Measurements from ENCODE around the gene RADIL.

The RADIL gene

DNA sequence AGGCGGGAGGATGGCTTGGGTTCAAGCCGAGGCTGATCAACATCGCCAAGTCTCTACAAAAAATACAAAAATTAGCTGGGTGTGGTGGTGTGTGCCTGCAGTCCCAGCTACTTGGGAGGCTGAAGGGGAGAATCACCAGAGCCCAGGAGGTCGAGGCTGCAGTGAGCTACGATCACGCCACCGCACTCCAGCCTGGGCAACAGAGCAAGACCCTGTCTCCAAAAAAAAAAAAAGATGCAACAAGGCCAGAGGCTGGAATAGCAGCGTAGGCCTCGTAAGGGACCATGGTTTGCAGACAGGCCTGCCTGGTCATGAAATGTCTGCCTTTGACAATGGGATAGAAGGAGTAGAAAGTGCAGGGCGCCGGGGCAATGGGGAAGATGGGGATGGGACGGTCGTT, 41.7 kb downstream of the RADIL start:
- in situ Hi-C loops (cut with HindIII; ENCODE audit: low pct_ligation_motif_present, low sequenced_read_pairs) = no loop called here
- TF ChIP-seq, protein P1, sequence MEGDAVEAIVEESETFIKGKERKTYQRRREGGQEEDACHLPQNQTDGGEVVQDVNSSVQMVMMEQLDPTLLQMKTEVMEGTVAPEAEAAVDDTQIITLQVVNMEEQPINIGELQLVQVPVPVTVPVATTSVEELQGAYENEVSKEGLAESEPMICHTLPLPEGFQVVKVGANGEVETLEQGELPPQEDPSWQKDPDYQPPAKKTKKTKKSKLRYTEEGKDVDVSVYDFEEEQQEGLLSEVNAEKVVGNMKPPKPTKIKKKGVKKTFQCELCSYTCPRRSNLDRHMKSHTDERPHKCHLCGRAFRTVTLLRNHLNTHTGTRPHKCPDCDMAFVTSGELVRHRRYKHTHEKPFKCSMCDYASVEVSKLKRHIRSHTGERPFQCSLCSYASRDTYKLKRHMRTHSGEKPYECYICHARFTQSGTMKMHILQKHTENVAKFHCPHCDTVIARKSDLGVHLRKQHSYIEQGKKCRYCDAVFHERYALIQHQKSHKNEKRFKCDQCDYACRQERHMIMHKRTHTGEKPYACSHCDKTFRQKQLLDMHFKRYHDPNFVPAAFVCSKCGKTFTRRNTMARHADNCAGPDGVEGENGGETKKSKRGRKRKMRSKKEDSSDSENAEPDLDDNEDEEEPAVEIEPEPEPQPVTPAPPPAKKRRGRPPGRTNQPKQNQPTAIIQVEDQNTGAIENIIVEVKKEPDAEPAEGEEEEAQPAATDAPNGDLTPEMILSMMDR (IDR thresholded peaks at IDR 0.05; ENCODE audit: low read depth, low read length, missing control alignments) = no peak
- no peak overlapping the region for H3K4me3 ChIP-seq (ENCODE audit: low read depth, low read length)

DNA sequence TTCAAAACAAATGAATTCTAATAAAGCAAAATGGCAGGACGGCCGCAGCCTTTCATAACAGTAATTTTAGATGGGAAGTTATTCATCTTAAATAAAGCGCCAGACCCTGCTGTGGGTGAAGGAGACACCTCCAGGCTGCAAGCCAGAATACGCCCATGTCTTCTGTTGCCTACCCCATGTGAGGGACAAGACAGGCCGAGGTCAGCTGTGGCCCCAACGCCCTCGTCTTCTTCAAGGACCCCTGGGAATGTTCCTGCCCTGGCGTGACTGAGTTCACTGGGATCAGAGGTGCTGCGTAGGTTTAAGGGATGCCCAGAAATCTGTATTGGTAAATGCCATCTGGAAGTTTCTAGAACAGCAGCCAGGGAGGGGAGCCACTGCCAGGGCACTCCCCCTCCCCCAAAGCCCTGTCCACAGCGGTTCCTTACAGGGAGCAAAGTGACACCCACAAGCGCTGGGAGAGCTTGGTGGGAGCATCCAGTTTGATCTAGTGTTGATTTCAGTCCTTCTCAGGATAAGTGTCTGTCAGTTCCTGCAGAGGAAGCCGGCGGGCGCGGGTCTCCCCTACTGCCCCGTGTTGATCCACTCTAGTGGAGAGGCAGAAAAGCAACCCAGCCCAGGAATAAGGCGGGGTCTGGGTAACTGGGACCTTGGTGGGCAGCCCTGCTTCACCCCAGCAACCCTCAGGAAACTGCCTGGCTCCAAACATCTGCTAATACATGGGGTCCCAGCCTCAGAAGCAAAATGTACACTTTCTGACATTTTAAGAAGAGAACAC, 42.3 kb downstream of the RADIL start:
- H3K27me3 ChIP-seq (replicated peaks) = no peaks in the 10 kb centered on the region
- TF ChIP-seq, protein P1 (IDR thresholded peaks at IDR 0.05; ENCODE audit: low read depth, low read length, missing control alignments) = no peak
- no peak overlapping the region for H3K27ac ChIP-seq
- no peaks in the 10 kb centered on the region for H3K36me3 ChIP-seq (replicated peaks)
- in situ Hi-C loops (cut with HindIII; ENCODE audit: low pct_ligation_motif_present, low sequenced_read_pairs) = no loop called here
- DNase-seq = no peak
- H3K4me3 ChIP-seq (ENCODE audit: low read depth, low read length) = no peak overlapping the region

More for the DNA sequence above, 41.7 kb downstream of the RADIL start:
- no peak for DNase-seq
- no peaks in the 10 kb centered on the region for H3K27me3 ChIP-seq (replicated peaks)
- no peak overlapping the region for H3K27ac ChIP-seq
- no peaks in the 10 kb centered on the region for H3K36me3 ChIP-seq (replicated peaks)

DNA sequence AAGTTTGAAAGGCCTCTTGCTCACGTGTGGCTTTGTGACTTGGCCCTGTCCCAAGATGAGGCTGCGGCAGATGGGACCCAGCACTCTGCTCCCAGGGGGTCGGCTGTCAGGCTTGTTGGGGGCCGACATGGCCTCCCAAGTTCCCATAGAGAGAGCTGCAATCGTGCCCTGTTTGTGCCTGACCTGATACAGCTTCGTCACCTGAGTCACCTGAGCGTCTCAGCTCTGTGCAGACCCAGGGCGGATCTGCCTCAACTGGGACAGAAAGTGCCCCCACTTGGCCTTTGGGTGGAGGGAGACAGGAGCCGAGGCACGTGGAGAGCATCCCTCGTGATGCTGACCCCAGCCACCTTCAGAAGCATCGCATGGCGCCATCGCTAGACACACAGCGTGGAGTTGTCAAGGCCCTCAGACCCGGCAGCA, 43.4 kb downstream of the RADIL start:
- in situ Hi-C loops (cut with HindIII; ENCODE audit: low pct_ligation_motif_present, low sequenced_read_pairs) = no loop called here
- Histone ChIP-seq H3K27ac (no peak overlapping the region), H3K36me3 (replicated peaks) (no peaks in the 10 kb centered on the region), H3K27me3 (replicated peaks) (no peaks in the 10 kb centered on the region), H3K4me3 (ENCODE audit: low read depth, low read length) (no peak overlapping the region)
- TF ChIP-seq, protein P1 (IDR thresholded peaks at IDR 0.05; ENCODE audit: low read depth, low read length, missing control alignments) = no peak
- DNase-seq = no peak

DNA sequence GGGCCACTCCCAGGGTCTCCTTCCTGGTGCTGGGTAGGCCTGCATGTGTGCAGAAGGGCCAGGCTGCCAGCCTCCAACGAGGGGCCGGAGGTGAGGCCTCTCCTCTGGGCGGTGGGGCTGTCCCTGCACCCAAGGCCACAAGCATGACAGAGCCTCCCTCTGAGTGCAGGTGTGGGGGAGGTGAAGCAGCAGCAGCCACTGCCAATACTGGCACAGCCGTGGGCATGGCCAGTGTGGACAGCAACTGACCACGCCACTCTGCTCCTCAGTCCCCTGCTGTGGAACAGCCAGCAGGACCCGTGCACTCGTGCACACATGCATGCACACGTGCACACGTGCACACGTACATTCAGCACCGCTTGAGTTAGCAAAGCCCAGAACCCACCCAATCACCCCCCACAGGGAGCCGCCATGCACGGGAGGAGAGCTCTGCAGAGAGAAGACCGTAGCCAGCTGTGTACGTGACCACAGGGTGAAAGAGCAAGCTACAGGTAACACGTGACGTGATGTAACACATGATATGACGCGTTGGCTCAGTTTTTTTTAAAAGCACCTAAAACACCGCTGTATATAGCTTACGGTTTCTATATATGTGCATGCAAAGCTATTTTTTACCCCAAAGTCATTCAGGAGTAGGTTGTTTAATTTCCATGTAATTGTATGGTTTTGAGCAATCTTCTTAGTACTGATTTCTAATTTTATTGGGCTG, 44.7 kb downstream of the RADIL start:
- Histone ChIP-seq H3K27ac (no peak overlapping the region), H3K27me3 (replicated peaks) (no peaks in the 10 kb centered on the region), H3K4me3 (ENCODE audit: low read depth, low read length) (no peak overlapping the region), H3K36me3 (replicated peaks) (no peaks in the 10 kb centered on the region)
- no peak for DNase-seq
- in situ Hi-C loops (cut with HindIII; ENCODE audit: low pct_ligation_motif_present, low sequenced_read_pairs) = no loop called here
- TF ChIP-seq, protein P1 (IDR thresholded peaks at IDR 0.05; ENCODE audit: low read depth, low read length, missing control alignments) = no peak

DNA sequence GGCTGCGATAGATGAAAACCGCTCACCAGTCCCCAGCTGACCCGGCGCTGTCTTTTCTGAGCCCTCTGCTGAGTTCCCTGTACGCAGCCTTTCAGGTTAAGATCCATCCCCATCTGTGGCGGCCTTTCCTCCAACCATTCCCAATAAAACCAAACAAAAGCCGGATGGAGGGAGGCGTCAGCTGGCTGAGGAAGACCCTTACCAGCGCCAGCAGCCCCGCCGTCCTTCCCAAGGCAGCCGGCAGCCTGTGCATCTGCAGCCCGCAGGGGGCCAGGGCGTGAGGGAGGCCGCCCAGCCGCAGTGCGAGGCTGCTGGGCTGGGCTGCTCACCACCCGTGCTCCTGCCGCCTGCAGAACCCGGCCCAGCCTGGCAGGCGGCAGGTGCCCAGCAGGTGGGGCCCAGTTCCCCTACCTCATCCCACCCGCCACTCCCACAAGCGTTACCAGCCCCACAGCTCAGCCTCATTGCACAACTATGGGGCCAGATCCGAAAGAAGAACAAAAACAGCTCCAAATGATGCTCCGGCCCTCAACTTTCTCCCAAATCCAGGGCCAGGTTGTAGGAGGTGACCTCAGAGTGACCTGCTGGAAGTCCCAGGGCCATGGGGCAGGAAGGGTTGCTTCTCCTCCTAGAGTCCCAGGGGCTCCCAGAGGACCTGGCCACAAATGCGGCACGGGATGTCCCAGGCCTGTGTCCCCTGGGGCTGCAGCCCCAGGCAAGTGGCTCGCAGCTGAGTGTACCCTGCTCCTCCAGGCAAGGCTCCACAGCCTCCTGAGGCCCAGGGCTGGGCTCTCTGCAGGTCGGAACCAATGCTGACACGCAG, 45.5 kb downstream of the RADIL start:
- Histone ChIP-seq H3K4me3 (ENCODE audit: low read depth, low read length) (no peak overlapping the region), H3K27ac (no peak overlapping the region), H3K27me3 (replicated peaks) (no peaks in the 10 kb centered on the region), H3K36me3 (replicated peaks) (no peaks in the 10 kb centered on the region)
- TF ChIP-seq, protein P1 (IDR thresholded peaks at IDR 0.05; ENCODE audit: low read depth, low read length, missing control alignments) = no peak
- no peak for DNase-seq
- in situ Hi-C loops (cut with HindIII; ENCODE audit: low pct_ligation_motif_present, low sequenced_read_pairs) = no loop called here

Measured in brain microvascular endothelial cell (primary cell).